Inflammatory macrophage treated with lipopolysaccharide for 1 hour (primary cell): Measurements from ENCODE around the gene RHOBTB3.
"Not testable (repeated sequence)": the region's sequence is repeated elsewhere in the genome, so short reads cannot be mapped to it uniquely, and the experiment has no call there.

Experiments
- DNase-seq, 2 donors: peaks; one replicate each; pipeline ENCODE4 v3.0.0-alpha.2; 2020 to 2022

Gene RHOBTB3

GRCh38 chr5:95822542-95823181, 91.5 kb downstream of the RHOBTB3 start, which contains the start of gene GLRX:
Gene GLRX (minus strand): TSS chr5:95822726. CDS start chr5:95822662, 64 bp downstream.
- DNase-seq = peak; percentile 77 to 81

- DNase-seq = no peak
These were observed 92.1 kb downstream of the RHOBTB3 start for GRCh38 chr5:95823218-95823737.

- peak; percentile 87 to 90 for DNase-seq
These were observed 92.8 kb downstream of the RHOBTB3 start for GRCh38 chr5:95823738-95824609.

- DNase-seq = no peak
These were observed 93.6 kb downstream of the RHOBTB3 start for GRCh38 chr5:95824747-95825146.

- DNase-seq = peak in 1 of 2 donors; percentile 87
These were observed 94.4 kb downstream of the RHOBTB3 start for GRCh38 chr5:95825495-95825894.

GRCh38 chr5:95826949-95827891, 96.1 kb downstream of the RHOBTB3 start:
- peak; percentile 57 to 71 for DNase-seq

GRCh38 chr5:95827892-95828246, 96.7 kb downstream of the RHOBTB3 start:
- DNase-seq = no peak

- DNase-seq = no peak
These were observed 99.1 kb downstream of the RHOBTB3 start for GRCh38 chr5:95830226-95830625.

GRCh38 chr5:95832664-95833063, 101.5 kb downstream of the RHOBTB3 start:
- DNase-seq = no peak

- DNase-seq = peak; percentile 51 to 62
These were observed 104.7 kb downstream of the RHOBTB3 start for GRCh38 chr5:95835682-95836385.

- DNase-seq = peak in 1 of 2 donors; percentile 50
These were observed 105.4 kb downstream of the RHOBTB3 start for GRCh38 chr5:95836544-95836943.

GRCh38 chr5:95836971-95837370, 105.8 kb downstream of the RHOBTB3 start:
- not testable (repeated sequence) for DNase-seq

GRCh38 chr5:95837492-95837891, 106.4 kb downstream of the RHOBTB3 start:
- no peak for DNase-seq

GRCh38 chr5:95838001-95838520, 106.9 kb downstream of the RHOBTB3 start:
- no peak for DNase-seq

GRCh38 chr5:95838556-95838955, 107.4 kb downstream of the RHOBTB3 start:
- DNase-seq = no peak

- DNase-seq = no peak
These were observed 108.5 kb downstream of the RHOBTB3 start for GRCh38 chr5:95839658-95840057.

GRCh38 chr5:95840956-95841705, 110.0 kb downstream of the RHOBTB3 start:
- peak; percentile 72 to 86 for DNase-seq

GRCh38 chr5:95841914-95842812, 111.0 kb downstream of the RHOBTB3 start:
- peak; percentile 93 to 100 for DNase-seq

GRCh38 chr5:95842854-95843544, 111.9 kb downstream of the RHOBTB3 start:
- DNase-seq = peak; percentile 94 to 99
